Measurements from ENCODE around the gene WDR62. TPM values are rescaled to one million over a fixed set of nuclear protein-coding genes. Genes with fewer than 3 reads are reported as not detected.

WDR62 gene
- polyA plus RNA-seq, 1 donor (not counting 4 experiments of a cell fraction or from before 2014, with no cell fraction given) = 2.3 TPM

DNA sequence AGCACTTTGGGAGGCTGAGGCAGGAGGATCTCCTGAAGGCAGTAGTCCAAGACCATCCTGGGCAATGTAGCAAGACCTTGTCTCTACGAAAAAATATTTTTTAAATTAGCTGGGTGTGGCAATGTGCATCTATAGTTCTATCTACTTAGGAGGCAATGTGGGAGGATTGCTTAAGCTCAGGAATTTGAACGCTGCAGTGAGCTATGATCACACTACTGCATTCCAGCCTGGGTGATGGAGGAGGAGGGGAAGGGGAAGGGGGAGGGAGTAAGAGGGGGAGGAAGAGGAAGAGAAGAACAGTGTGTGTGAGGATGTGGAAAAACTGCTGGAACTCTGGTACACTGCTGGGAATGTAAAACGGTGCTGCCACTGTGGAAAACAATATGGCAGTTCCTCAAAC is 12.9 kb upstream of the WDR62 start:
- Histone ChIP-seq H3K4me3 (ENCODE audit: control insufficient read depth in 2 of 3, extremely low read depth in 1 of 3, insufficient read depth in 2 of 3, low read depth in 1 of 3, low read length in 3 of 3) (no peak overlapping the region), H3K9me3 (ENCODE audit: control insufficient read depth, low read depth, low read length) (no peaks in the 10 kb centered on the region), H3K4me1 (ENCODE audit: control insufficient read depth, extremely low read depth, insufficient read depth, low read length) (peaks cover 5% of the 10 kb centered on the region), H3K27ac (ENCODE audit: control insufficient read depth, insufficient read depth, low read length) (no peak overlapping the region), H2AFZ (ENCODE audit: control insufficient read depth, low read length) (no peak overlapping the region), H3K9ac (ENCODE audit: control insufficient read depth, extremely low read depth, insufficient read depth, low read length) (no peak overlapping the region), H3K27me3 (ENCODE audit: control insufficient read depth, extremely low read depth, insufficient read depth, low read length) (no peaks in the 10 kb centered on the region), H3K36me3 (ENCODE audit: control insufficient read depth in 2 of 2, extremely low read depth in 1 of 2, insufficient read depth in 2 of 2, low read length in 2 of 2) (no peaks in the 10 kb centered on the region), H3K79me2 (ENCODE audit: control insufficient read depth, insufficient read depth, low read length) (no peaks in the 10 kb centered on the region), H4K20me1 (ENCODE audit: control insufficient read depth, extremely low read depth, insufficient read depth, low read length) (no peaks in the 10 kb centered on the region), H3K9me1 (ENCODE audit: control insufficient read depth, extremely low read depth, insufficient read depth, low read length) (no peaks in the 10 kb centered on the region), H3K4me2 (ENCODE audit: control insufficient read depth, extremely low read depth, insufficient read depth, low read depth, low read length) (no peak overlapping the region)
- TF ChIP-seq EZH2 (IDR thresholded peaks at IDR 0.05; ENCODE audit: low read length) = no peak
- TF ChIP-seq CTCF (optimal IDR thresholded peaks at IDR 0.05 in 1 of 3, IDR thresholded peaks at IDR 0.05 in 1 of 3, conservative IDR thresholded peaks at IDR 0.05 in 1 of 3; ENCODE audit: extremely low read depth in 1 of 3, insufficient read depth in 2 of 3, low read length in 3 of 3) = no peak
- dilution Hi-C loops (cut with MboI; ENCODE audit: extremely low pct_ligation_motif_present, low sequenced_read_pairs) = no loop called here
- FAIRE-seq = no peak
- no peak for DNase-seq (ENCODE audit: low read depth, low spot score)

GRCh38 chr19:36043952-36044351 is 10.7 kb upstream of the WDR62 start:
- Histone ChIP-seq H3K27ac (ENCODE audit: control insufficient read depth, insufficient read depth, low read length) (no peak overlapping the region), H3K9me3 (ENCODE audit: control insufficient read depth, low read depth, low read length) (no peaks in the 10 kb centered on the region), H3K9ac (ENCODE audit: control insufficient read depth, extremely low read depth, insufficient read depth, low read length) (no peak overlapping the region), H4K20me1 (ENCODE audit: control insufficient read depth, extremely low read depth, insufficient read depth, low read length) (no peaks in the 10 kb centered on the region), H3K4me2 (ENCODE audit: control insufficient read depth, extremely low read depth, insufficient read depth, low read depth, low read length) (no peak overlapping the region), H3K9me1 (ENCODE audit: control insufficient read depth, extremely low read depth, insufficient read depth, low read length) (no peaks in the 10 kb centered on the region), H3K27me3 (ENCODE audit: control insufficient read depth, extremely low read depth, insufficient read depth, low read length) (no peaks in the 10 kb centered on the region), H3K4me1 (ENCODE audit: control insufficient read depth, extremely low read depth, insufficient read depth, low read length) (peaks cover 5% of the 10 kb centered on the region), H3K4me3 (ENCODE audit: control insufficient read depth in 2 of 3, extremely low read depth in 1 of 3, insufficient read depth in 2 of 3, low read depth in 1 of 3, low read length in 3 of 3) (no peak overlapping the region), H3K79me2 (ENCODE audit: control insufficient read depth, insufficient read depth, low read length) (no peaks in the 10 kb centered on the region), H2AFZ (ENCODE audit: control insufficient read depth, low read length) (no peak overlapping the region), H3K36me3 (ENCODE audit: control insufficient read depth in 2 of 2, extremely low read depth in 1 of 2, insufficient read depth in 2 of 2, low read length in 2 of 2) (no peaks in the 10 kb centered on the region)
- dilution Hi-C loops (cut with MboI; ENCODE audit: extremely low pct_ligation_motif_present, low sequenced_read_pairs) = no loop called here
- no peak for FAIRE-seq
- no peak for DNase-seq (ENCODE audit: low read depth, low spot score)
- TF ChIP-seq EZH2 (IDR thresholded peaks at IDR 0.05; ENCODE audit: low read length) (no peak), CTCF (optimal IDR thresholded peaks at IDR 0.05 in 1 of 3, IDR thresholded peaks at IDR 0.05 in 1 of 3, conservative IDR thresholded peaks at IDR 0.05 in 1 of 3; ENCODE audit: extremely low read depth in 1 of 3, insufficient read depth in 2 of 3, low read length in 3 of 3) (no peak)
